BLaER1 (cell line): Measurements from ENCODE around the gene ARVCF.

ENCODE experiments used
- H3K27ac ChIP-seq: shearing (Covaris generic); formaldehyde crosslinking; 2 replicates; pipeline ENCODE4 v1.8.1; 2022
- H3K27me3 ChIP-seq: shearing (Covaris generic); formaldehyde crosslinking; 2 replicates; pipeline ENCODE4 v1.8.1; 2022
- H3K36me3 ChIP-seq: shearing (Covaris generic); formaldehyde crosslinking; 2 replicates; pipeline ENCODE4 v1.8.1; 2022
- H3K4me1 ChIP-seq: shearing (Covaris generic); formaldehyde crosslinking; 2 replicates; pipeline ENCODE4 v1.8.1; 2022
- H3K4me2 ChIP-seq: shearing (Covaris generic); formaldehyde crosslinking; 2 replicates; pipeline ENCODE4 v1.8.1; 2022
- H3K4me3 ChIP-seq: shearing (Covaris generic); formaldehyde crosslinking; 2 replicates; pipeline ENCODE4 v1.8.1; 2022
- H3K9ac ChIP-seq: shearing (Covaris generic); formaldehyde crosslinking; 2 replicates; pipeline ENCODE4 v1.8.1; 2022
- H3K9me3 ChIP-seq: shearing (Covaris generic); formaldehyde crosslinking; 2 replicates; pipeline ENCODE4 v1.8.1; 2022
- H4K20me1 ChIP-seq: shearing (Covaris generic); formaldehyde crosslinking; 2 replicates; pipeline ENCODE4 v1.8.1; 2022
- Cebpa-rat ChIP-seq: shearing (Covaris generic); IDR thresholded peaks from 2 replicates; pipeline ENCODE4 v1.8.1; 2022

ARVCF gene

DNA sequence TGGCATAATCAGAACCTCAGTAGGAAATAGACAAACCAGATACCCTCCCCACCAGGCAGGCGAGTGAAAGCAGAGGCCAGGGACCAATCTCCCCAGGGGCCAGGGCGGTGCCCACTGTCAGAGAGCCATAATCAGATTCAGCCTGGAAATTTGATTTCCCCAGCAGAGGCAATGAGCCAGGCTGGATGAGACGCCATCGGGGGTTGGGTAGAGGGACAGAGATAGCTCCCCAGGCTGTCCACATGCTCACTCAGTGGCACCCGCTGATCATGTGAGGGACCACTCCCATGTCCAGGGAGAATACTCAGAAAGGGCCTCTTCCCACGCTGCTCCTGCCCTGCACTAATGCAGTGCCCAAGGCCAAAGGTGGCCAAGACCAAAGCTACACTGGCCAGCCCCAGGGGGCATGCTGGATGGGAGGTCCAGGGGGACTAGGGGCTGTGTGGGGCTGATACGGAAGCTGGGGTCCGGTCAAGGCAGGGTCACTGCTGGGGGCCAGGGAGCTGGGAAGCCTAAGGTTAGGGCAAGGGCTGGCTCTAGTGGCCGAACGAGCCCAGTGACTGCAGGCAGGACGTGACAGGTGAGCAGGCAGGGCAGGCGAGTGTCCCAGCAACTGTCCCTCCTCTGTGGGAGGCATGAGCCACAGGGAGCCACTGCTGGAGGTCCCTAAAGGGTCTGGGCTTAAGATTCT is 19.8 kb downstream of the ARVCF start:
- no peaks in the 10 kb centered on the region for H4K20me1 ChIP-seq
- H3K9ac ChIP-seq = no peak overlapping the region
- H3K4me3 ChIP-seq = no peak overlapping the region
- TF ChIP-seq Cebpa-rat = no peak
- H3K27ac ChIP-seq = no peak overlapping the region
- no peaks in the 10 kb centered on the region for H3K36me3 ChIP-seq
- H3K4me2 ChIP-seq = peak overlapping the region; percentile 87
- H3K27me3 ChIP-seq = no peaks in the 10 kb centered on the region
- H3K4me1 ChIP-seq = peaks cover 85% of the 10 kb centered on the region
- no peaks in the 10 kb centered on the region for H3K9me3 ChIP-seq

DNA sequence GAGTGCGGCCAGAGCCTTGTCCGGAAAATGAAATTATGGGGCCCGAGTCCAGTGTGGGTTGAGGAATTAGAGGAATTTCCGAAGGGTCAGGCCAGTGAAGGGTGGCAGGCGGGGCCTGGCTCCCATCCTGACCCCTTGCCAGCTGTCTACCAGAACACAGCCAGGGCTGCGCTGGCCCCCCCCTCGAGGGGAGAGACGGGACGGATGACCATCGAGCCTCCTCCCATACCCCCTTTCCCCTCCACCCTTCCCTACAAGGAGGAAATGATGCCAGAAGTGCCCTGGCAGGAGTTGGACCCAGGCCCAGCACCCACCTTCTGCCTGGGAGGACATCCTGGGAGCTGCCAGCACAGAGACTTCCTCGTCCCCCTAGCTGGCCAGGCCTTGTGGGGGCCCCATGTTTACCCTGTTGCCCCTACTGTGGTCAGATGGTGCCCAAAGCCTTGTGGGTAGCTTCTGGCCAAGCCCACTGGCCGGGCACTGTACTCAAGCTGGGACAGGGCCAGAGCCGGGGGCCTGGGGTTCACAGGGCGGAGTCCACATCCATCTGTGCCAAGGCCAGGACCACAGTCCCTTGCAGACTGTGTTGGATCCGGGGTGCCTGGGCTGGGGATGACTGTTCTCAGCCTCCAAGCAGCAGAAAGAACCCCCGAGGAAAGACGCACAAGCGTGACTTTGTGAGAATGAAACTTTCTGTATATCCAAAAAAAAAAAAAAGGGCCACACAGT is 20.8 kb downstream of the ARVCF start:
- Histone ChIP-seq H3K4me1 (peaks cover 83% of the 10 kb centered on the region), H4K20me1 (no peaks in the 10 kb centered on the region), H3K9me3 (no peaks in the 10 kb centered on the region), H3K9ac (peak overlapping the region; percentile 48; the same call in 1 of the 2 replicates), H3K27me3 (no peaks in the 10 kb centered on the region), H3K36me3 (no peaks in the 10 kb centered on the region), H3K4me2 (peak overlapping the region; percentile 87), H3K4me3 (no peak overlapping the region), H3K27ac (peak overlapping the region; percentile 49)
- no peak for TF ChIP-seq Cebpa-rat

DNA sequence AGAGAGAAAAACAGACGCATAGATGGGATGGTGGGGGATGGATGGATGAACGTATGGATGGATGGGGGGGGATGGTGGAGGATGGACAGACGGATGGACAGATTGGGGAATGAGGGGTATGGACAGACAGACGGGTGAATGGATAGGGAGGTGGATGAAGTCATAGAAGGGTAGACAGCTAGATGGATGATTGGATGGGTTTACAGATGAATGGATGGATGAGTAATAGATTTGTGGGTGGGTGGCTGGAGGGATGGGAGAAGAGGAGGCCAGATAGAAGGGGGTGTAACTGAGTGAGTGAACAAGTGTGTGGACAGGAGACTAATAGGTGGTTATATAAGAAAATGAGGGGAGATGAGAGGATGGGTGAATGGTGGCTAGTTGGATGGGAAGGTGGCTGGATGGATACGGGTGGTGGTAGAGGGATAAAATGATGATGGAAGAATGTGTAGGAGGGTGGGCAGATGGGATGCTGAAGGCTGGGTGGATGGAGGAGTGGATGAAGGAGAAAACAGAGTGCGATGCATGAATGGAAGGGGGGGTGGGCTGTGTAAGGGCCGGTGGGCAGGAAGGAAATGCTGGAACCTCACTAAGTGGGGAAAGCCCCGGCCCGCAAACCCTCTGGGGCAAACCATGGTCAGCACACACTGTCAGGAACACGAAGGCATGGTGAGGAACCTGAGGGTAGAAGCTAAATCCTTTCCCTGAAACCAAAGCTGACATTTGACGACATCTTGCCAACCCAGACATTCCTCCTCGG is 21.6 kb downstream of the ARVCF start:
- Histone ChIP-seq H4K20me1 (no peaks in the 10 kb centered on the region), H3K4me3 (no peak overlapping the region), H3K9ac (peak overlapping the region; percentile 48; the same call in 1 of the 2 replicates), H3K36me3 (no peaks in the 10 kb centered on the region), H3K27me3 (no peaks in the 10 kb centered on the region), H3K9me3 (no peaks in the 10 kb centered on the region), H3K4me2 (peak overlapping the region; percentile 87), H3K4me1 (peaks cover 76% of the 10 kb centered on the region), H3K27ac (peak overlapping the region; percentile 49; the same call in 1 of the 2 replicates)
- no peak for TF ChIP-seq Cebpa-rat

DNA sequence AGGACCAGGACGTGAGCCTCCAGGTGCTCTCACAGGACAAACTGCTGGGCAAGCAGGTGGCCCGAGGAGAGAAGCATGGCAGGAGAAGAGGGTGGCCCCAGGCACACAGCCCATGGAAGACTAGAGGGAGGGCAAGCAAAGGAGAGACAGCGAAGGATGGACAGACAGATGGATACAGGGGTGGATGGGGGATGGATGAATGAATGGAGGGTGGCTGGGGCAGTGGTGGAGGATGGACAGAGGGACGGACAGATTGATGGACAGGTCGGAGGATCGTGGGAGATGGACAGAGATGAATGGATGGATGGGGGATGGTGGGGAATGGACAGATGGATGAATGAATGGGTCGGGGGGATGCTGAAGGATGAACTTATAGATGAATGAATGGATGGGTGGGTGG is 22.7 kb downstream of the ARVCF start:
- H4K20me1 ChIP-seq = no peaks in the 10 kb centered on the region
- no peak for TF ChIP-seq Cebpa-rat
- no peak overlapping the region for H3K4me2 ChIP-seq
- H3K27me3 ChIP-seq = no peaks in the 10 kb centered on the region
- no peaks in the 10 kb centered on the region for H3K36me3 ChIP-seq
- H3K4me1 ChIP-seq = peaks cover 74% of the 10 kb centered on the region
- no peak overlapping the region for H3K4me3 ChIP-seq
- no peak overlapping the region for H3K27ac ChIP-seq
- no peaks in the 10 kb centered on the region for H3K9me3 ChIP-seq
- no peak overlapping the region for H3K9ac ChIP-seq

DNA sequence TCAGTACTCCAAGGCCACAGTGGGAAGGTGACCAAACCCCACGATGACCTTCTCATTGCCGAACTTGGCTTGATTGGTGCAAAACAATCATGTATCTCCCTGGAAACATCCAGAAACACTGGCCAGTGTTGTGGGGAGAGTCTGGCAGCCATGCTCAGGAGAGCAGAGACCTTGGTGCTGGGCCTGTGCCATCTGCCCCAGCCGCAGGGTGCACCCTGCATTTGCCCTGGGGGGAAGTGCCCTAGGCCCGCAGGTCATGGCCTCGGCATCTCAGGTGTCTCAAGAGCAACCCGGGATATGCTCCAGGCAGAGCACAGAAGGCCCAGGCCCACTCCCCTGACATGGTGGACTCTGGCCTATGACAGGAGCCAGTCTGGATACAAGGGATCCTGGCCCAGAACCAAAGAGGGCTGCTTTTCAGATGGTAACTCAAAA is 23.7 kb downstream of the ARVCF start:
- H3K9me3 ChIP-seq = no peaks in the 10 kb centered on the region
- no peak overlapping the region for H3K27ac ChIP-seq
- H3K36me3 ChIP-seq = no peaks in the 10 kb centered on the region
- H3K4me2 ChIP-seq = no peak overlapping the region
- H3K27me3 ChIP-seq = no peaks in the 10 kb centered on the region
- no peak overlapping the region for H3K9ac ChIP-seq
- peaks cover 65% of the 10 kb centered on the region for H3K4me1 ChIP-seq
- no peaks in the 10 kb centered on the region for H4K20me1 ChIP-seq
- no peak for TF ChIP-seq Cebpa-rat
- H3K4me3 ChIP-seq = no peak overlapping the region

DNA sequence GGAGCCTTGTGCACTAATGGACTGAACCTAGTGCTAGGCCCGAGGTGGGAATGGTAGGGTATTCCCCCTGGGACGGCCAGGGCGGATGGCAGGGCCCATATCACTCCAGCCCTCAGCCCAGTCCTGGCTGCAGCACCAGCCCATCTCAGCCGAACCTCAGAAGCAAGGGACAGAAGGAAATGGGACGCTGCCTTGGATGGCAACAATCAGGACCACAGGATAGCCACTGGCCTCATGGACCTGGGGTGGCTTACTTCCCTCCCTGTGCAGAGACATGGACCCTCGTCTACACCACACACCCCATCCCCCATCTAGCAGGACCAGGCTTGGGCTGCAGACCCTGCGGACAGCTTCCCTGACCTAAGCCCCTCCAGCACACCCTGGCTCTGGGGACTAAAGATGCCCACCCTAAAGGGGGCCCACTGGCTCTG is 24.1 kb downstream of the ARVCF start:
- Histone ChIP-seq H3K4me2 (peak overlapping the region; percentile 53), H3K4me3 (no peak overlapping the region), H4K20me1 (no peaks in the 10 kb centered on the region), H3K4me1 (peaks cover 63% of the 10 kb centered on the region), H3K27me3 (no peaks in the 10 kb centered on the region), H3K9ac (0 out of 2 replicates have a peak overlapping the region, but pooled peaks have one; percentile 54), H3K9me3 (no peaks in the 10 kb centered on the region), H3K27ac (no peak overlapping the region), H3K36me3 (no peaks in the 10 kb centered on the region)
- no peak for TF ChIP-seq Cebpa-rat

DNA sequence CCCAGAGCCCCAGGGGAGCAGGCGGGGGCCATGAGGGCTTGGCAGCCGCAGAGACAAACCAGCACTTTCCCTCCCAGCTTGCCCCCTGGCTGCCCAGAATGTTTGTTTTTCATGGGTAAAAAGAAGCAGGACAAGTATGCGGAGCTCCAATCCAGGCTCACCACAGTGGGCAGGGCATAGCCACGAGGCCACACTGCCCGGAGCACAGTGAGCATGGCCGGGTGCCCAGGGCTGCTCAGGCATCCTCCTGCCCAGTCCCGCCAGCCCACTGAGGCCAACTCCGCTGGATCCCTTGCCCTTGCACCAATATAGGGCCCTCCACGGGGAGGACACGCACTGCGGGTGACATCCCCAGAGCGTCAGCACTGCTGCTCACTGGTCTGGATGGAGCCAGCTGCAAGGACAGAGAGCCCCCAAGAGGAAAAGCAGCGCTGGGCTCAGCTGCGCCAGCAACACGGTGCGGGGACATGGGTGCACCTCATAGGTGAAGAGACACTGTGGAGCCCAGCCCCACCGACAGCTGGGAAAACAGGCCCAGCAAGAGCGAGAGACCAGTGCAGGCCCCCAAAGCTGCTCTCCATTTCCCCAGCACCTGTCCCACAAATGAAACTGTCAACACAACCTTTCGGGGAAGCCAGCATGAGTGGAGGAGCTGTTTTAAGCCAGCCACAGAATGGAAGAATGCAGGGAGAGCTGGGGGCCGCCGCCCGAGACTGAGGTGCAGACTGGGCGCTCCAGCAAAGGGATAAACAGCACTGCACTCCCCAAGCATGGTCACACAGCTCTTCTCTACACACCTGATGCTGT is 24.8 kb downstream of the ARVCF start:
- TF ChIP-seq Cebpa-rat = no peak
- no peak overlapping the region for H3K4me3 ChIP-seq
- peak overlapping the region; percentile 54; the same call in 1 of the 2 replicates for H3K9ac ChIP-seq
- no peaks in the 10 kb centered on the region for H3K9me3 ChIP-seq
- H3K4me1 ChIP-seq = peaks cover 58% of the 10 kb centered on the region
- H3K27me3 ChIP-seq = no peaks in the 10 kb centered on the region
- H4K20me1 ChIP-seq = no peaks in the 10 kb centered on the region
- H3K36me3 ChIP-seq = no peaks in the 10 kb centered on the region
- H3K27ac ChIP-seq = peak overlapping the region; percentile 37; the same call in 1 of the 2 replicates
- peak overlapping the region; percentile 53 for H3K4me2 ChIP-seq

DNA sequence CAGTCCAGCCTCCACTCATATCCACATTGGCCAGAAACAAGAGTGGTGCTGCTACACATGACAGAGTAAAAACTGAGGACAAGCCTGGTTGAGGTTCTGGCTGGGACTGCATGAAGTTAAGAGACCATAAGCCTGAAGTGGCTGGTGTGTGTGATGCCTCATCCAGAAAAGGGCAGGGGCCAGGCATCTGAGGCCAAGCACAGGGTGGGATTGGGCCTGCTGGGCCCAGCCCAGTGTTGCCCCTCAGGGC is 25.3 kb downstream of the ARVCF start:
- no peaks in the 10 kb centered on the region for H3K9me3 ChIP-seq
- H3K4me1 ChIP-seq = peaks cover 55% of the 10 kb centered on the region
- no peaks in the 10 kb centered on the region for H3K27me3 ChIP-seq
- H4K20me1 ChIP-seq = peaks cover 5% of the 10 kb centered on the region
- H3K27ac ChIP-seq = peak overlapping the region; percentile 37; the same call in 1 of the 2 replicates
- no peaks in the 10 kb centered on the region for H3K36me3 ChIP-seq
- peak overlapping the region; percentile 54; the same call in 1 of the 2 replicates for H3K9ac ChIP-seq
- H3K4me3 ChIP-seq = no peak overlapping the region
- no peak for TF ChIP-seq Cebpa-rat
- H3K4me2 ChIP-seq = peak overlapping the region; percentile 53
